GM18909 (cell line): Measurements from ENCODE around the gene AQP6.
"Not testable (repeated sequence)": the region's sequence is repeated elsewhere in the genome, so short reads cannot be mapped to it uniquely, and the experiment has no call there.

Experiments used
- ATAC-seq: cut with Tn5 transposase; IDR thresholded peaks from one replicate; pipeline ENCODE4 v1.9.1; 2021; ENCODE audit warnings: mild to moderate bottlenecking; ENCODE audit not compliant: unreplicated experiment, poor library complexity

AQP6 gene

DNA sequence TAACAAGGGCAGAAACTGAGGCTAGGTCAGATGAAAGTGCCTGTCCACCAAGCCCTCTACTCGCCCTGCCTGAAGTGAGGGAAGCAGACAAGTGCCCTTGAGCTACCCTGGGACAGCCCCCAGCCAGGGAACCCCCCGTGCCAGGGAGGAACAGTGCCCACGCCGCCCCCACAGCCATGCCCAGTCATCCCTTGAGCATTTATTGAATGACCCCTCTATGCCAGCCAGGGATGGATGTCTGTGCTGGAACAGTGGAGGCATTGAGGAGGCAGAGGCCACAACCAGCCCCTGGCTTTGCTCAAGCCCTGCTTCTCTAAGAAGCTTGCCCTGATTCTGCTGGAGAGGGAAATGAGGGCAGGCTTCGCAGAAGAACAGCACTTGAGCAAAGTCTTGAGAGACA is 3.7 kb upstream of the AQP6 start:
- ATAC-seq, result no peak

DNA sequence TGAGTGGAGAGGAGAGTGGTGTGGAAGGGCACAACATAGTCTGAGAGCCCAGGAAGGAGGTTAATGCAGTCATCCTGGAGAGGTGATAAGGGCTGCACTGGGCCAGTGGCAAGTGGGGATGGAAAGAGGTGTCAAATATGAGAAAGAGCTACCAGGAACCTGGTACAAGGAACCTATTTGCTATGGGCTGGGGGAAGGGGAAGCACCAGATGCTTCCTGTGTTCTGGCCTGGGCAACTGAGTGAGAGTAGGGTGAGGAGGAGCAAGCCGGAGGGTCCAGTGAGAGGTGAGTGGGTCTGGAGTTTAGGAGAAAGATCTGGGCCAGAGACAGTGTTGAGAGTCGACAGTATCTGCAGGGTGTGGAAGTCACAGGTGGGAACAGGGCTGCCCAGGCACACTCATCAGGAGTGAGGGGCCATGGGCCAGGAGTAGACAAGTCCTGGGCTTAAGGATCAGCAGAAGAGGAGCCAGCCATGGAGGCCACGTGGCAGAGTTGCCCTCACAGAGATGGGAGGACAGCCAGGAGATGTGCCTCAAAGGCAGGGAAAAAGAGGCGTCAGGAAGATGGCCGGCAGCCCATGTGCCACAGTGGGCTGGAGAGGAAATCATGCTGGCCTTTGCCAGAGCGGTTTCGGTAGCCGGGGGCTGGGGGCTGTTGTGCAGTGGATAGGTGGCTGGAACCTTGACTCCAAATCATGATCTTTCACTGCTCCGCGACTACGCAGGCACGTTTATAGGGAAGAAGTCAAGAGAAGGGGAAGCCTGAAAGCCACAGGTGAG is 2.9 kb upstream of the AQP6 start:
- no peak for ATAC-seq

DNA sequence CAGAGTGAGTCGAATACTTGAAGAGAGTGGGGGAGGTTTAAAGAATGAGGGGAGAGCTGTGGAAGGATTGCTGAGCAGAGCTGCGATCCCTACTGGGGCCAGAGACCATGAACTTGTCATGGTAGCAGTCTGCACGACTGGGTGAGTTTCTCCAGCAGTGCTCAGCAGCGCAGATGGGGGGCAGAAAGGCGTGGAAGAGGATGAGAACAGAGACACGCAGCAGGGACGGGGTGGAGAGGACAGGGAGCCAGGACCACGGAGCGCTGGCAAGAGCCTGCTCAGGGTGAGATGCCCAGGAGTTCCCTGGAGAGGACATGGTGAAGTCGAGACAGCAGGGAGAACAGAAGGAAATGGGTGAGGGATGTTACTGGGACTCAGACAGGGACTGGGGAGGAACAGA is 2.1 kb upstream of the AQP6 start:
- ATAC-seq, result no peak

DNA sequence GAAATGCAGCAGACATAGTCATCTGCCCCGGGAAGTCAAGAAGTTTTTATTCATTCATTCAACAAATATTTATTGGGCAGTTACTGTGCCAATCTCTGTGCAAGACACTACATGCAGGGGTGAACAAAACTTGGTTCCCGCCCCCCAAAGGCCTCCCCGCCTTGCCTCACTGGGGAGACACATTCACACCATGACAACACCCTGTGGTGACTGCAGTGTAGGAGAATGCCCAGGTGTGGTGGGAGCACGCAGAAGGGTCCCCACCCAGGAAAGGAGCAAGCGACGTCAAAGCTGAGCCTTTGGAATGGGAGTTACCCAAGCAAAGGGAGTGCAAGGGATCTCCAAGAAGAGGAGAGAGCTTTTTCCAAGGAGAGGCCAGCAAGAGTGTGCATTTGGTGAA is 1.6 kb upstream of the AQP6 start:
- ATAC-seq, result no peak

DNA sequence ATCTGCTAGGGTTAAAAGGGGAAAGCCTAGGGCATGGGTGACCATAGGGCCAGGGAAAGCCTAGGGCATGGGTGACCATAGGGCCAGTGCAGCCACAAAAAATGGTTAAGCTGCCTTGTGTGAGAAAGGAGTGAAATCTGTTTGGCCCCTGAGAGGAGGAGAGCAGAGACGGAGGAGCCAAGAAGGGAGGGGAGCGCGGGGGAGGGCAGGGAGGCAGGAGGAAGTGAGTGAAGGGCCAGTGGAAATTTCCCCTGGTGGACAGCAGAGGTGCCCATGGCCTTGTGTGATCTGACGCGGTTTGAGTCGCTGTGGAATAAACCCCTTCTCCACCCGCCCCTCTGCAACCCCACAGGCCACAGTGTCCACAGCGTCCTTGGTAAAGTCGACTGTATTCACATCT is 618 bp upstream of the AQP6 start:
- ATAC-seq, result no peak

DNA sequence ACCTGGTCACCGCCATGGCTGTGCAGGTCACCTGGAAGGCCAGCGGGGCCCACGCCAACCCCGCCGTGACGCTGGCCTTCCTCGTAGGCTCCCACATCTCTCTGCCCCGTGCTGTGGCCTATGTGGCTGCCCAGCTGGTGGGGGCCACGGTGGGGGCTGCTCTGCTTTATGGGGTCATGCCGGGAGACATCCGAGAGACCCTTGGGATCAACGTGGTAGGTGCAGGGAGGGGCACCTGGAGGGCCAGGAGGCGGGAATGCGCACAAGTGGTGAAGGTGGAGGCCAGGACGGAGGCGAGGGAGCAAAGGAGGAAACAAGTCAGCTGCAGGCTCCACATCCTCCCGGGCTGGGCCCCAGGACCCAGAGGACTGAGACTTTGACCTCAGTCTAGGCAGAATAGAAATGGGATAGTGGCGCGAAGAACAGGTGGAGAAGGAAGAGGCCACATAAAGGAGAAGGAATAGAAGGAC is 649 bp downstream of the AQP6 start:
- ATAC-seq, result no peak

DNA sequence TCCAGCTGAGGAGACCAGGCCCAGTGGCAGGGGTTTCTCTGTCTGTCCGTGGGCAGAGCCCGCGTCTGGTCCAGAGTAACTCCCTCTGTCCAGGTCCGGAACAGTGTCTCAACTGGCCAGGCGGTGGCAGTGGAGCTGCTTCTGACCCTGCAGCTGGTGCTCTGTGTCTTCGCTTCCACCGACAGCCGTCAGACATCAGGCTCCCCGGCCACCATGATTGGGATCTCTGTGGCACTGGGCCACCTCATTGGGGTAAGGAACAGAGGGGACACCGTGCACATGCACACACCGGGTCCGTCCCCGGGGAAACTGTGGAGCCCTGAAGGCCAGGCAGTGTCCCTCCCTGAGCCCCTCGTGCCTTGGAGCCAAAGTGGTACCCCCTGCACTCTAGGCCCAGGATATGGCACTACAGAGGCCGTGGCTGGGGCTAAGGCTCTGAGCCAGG is 1.5 kb downstream of the AQP6 start:
- no peak for ATAC-seq

DNA sequence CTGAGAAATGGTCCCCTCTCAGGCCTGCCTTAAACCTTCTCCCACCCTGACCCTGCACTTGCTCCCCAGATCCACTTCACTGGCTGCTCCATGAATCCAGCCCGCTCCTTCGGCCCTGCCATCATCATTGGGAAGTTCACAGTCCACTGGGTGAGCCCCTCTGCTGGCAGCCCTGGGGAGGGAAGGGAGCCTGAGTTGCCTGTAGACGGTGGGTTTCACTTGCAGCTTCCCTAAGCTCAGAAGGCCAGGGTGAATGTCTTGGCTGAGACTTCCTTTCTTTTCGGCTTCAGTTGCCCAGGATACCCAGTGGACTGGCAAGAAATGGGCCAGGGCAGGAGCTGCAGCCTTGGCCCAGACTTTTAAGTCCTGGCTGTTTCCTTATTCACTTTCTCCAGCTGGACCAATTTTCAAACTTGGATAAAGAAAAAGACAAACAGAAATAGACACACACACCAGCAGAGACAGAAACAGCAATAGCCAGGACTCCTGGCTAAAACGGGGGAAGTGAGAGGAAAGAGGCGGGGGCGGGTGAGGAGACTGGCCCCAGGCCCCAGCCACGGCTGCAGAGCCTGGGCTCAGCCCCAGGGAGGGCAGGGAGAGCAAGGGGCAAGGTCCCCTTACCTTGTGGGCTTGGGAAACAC is 2.0 kb downstream of the AQP6 start:
- no peak for ATAC-seq

DNA sequence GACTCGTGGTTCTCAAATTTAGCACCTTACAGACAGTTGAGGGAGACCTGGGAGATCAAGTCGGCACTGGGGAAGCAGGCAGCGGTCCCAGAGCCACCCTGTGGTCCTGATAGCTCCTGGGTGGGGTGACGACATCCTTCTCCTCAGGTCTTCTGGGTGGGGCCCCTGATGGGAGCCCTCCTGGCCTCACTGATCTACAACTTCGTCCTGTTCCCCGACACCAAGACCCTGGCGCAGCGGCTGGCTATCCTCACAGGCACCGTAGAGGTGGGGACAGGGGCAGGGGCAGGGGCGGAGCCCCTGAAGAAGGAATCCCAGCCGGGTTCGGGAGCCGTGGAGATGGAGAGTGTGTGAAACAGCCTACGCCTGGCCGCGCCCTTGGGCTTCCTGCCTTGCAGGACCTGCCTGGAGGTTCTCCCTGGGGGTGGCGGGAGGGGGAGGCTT is 2.6 kb downstream of the AQP6 start:
- ATAC-seq, result no peak

DNA sequence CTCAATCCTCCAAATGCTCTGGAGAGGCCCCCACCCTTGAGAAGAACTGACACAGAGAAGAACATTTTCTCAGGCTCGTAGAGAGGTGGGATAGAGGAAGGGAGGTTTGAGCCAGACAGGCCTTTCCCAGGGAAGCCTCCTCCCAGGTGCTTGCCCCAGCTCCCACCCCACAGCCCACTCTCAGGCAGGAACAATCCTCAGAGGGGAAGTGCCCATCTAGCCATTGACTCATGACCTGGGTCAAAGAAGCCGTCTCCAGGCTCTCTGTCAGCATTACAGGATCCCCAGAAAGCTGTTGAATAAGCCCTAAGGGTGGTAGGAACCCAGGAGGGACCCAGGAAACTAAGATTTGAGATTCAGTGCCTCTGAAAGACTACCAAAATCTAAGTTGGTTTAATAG is 3.8 kb downstream of the AQP6 start:
- no peak for ATAC-seq

DNA sequence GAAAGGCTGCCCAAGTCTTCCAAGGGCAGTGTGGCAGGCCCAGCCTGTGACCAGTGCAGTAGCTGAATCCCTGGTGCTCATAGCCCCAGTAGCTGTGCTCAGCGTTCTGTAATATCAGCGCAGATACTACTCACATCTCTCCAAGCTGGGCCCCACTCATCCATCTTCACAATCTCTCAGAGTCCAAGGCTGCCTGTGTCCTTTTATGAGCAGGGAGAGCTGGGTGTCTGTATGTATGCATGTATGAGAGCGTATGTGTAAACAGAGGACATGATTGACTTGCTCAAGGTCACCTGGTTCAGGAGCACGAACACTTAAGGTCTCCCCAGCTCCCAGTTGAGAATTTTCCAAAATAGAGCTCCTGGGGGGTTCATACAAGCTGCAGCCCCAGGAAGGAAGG is 5.4 kb downstream of the AQP6 start:
- no peak for ATAC-seq

DNA sequence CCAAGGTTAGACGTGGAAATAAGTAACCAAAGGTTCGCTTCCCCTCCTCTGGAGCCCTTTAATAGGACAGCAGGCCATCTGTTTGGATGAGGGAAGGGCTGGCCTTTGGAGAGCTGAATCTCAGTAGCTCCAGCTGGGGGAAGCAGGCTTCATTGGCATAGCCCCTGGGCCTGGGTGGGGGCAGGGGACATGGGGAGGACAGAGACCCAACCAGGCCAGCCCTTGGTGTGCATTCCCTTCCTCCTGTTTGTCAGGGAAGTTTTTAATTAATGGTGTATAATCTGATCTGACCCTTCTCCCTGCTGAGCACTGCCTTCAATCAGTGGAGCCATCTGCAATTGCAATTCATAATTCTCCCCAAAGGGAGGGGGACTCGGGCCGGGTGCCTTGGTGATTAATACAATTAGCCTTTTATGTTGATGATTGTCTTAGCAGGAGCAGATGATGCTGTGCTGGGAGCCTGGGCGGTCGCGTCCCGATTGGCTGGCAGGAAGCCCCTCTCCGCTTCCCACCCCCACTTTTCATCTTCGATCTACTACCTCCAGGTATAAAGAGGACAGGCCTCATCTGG is 6.4 kb downstream of the AQP6 start:
- no peak for ATAC-seq

DNA sequence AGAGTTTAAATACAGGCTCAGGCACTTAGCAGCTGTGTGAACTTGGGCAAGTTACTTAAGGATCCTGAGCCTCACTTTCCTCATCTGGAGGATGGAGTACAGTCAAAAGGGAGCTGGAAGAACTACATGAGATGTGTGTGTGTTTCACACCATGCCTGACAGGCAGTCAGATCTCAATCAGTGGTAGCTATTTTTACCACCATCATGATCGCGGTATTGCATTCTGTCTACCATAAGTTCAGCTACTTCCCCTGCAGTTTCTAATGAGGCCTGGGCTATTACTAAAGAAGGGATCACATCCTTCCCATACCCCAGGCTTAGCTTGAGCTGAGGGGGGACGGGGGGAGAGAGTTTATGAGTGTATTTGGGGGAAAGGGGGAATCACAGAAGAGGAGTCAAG is 7.0 kb downstream of the AQP6 start:
- ATAC-seq, result no peak

DNA sequence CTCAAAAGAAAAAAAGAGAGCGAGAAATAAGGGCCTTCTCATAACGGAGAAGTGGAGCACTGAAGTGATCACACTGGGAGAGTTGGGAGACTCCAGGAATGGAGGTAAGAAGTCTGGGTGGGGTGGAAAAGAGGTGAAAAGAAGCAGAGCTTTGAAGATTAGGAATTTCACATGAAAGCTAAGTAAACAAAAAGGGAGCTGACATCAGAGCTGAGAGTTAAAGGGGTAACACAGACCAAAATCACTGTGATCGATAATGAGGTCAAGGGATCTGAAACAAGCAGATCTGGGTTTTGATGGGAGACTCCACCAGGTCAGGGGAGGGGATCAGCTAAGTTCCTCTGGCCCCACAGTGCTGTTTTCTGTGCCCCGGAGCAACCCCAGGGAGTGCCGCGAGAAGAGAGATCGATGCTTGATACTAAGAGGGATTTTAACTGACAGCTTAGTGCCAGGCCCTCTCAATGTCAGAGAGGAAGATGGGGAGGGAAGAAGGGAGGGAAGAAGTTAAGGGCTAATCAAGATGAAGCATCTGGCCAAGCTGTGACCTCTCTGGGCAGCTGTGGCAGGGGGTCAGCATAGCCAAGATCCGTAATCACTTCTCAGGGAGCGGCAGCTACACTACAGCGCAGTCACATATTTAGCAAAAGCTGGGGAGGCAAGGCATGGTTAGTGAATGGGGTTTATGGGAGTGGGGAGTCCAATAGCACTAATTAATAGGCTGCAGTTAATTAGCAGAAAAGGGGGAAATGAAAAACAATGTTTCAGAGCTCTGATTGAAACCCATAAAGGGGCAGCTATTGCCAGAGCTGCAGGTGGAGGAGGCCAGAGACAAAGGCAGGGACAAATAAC is 8.0 kb downstream of the AQP6 start:
- no peak for ATAC-seq

DNA sequence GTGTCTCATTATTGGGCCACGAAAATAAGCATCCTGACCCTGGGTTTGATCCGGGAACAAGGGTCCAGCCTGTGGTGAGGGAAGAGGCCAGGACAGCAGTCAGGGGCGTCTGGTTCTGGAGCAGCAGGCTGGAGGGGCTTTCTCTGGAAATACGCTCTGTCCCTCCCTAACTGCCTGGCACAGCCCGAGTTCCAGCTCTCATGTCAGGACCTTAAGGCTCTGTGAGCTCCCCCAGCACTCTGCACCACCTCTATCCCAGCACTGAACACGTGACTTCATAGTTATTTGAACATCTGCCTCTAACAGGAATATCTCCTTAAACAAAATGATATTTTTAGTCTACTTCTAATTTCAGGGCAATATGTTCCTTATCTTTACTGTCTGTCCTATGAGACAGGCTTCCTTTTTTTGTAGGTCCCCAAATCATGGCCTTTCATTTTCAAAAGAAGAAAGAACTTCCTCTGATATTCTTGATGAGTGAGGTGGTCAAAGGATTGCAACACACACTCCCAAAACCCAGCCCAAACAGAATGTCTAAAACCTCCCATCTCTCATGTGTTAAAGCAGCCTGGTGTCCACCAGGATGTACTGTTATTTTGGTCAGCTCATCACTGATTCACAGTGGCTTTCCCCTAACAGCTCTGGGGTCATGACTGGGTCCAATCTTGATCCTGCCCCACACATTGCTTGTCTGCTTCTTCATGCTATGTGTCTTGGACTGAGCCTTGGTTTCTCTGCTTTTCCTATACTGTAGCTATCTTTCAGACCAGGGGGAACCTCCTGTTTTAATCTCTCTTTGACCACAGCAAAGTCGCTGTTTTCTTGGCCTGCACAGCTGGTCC is 9.7 kb downstream of the AQP6 start:
- no peak for ATAC-seq

DNA sequence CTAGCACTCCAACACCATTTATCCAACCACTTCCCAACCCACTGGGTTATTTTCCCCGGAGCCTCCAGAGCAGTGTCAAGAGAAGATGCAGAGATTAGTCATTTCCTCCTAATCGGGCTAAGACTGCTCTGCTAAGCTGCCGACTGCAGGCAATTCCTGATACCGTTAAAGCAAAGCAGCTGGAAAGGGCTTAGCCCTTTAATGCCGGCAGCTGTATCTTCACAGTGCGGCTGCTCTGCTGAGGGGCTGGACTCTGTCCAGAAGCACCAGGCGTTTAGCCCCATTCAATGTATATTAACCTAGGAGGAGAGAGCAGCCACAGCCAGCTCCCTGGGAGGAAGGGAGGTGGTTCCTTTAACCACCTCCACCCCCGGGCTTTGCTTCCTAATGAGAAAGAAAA is 11.1 kb downstream of the AQP6 start:
- ATAC-seq, result no peak

DNA sequence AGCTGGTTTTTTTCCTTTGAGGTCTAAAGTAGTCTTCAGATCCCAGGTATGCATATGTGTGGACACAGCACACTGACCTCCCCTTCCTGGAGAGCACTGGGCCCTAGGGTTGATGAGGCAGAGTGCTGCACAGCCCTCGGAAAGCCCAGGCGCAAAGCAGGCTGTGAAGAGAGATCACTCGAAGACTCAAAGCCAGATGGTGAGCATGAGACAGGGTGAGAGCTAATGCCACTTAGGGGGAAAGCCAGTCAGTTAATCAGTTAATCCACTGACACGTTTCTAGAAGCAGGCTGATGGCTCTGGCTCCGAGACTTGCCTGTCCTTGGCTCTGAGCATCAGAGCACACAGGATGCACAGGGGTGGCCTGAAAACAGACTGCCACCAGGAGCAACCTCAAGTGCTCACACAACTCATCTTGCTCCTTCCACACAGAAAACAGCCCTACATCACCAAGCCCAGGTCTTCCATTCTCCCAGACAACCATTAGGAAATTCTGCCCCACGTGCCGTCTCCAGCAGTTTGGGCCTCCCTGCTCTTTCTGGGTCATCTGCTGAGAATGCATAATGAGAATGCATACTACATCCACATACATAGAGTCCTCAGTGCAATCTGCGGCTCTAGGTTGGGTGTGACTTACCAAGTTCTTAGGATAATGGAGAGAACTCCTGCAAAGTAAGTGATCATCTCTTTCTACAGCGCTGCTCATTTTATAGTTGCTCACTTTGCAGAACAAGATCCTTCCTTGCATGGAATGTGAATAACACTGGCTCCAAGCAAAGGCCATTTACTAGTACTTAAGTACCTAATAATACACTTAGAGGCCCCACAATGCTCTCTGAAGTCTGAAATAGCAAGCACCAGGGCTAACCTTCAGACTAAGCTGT is 12.0 kb downstream of the AQP6 start:
- ATAC-seq, result no peak

DNA sequence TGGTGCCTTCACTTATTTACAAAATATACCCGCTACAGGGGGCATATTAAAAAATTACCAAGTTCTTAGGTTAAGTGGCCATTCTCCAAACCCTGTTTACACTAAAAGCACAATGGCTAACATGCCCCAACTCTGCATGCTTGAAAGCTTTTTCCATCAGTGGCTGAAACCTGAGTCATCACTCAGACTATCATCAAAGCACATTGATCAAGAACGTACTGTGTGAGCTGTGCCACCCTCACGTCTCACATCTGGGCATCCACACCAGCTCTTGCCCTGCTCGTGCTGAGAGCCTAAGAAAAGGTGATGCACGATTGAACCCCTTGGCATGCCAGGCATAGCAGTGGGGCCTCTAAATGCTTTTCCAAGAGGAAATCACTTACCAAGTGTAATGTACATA is 13.2 kb downstream of the AQP6 start:
- no peak for ATAC-seq

DNA sequence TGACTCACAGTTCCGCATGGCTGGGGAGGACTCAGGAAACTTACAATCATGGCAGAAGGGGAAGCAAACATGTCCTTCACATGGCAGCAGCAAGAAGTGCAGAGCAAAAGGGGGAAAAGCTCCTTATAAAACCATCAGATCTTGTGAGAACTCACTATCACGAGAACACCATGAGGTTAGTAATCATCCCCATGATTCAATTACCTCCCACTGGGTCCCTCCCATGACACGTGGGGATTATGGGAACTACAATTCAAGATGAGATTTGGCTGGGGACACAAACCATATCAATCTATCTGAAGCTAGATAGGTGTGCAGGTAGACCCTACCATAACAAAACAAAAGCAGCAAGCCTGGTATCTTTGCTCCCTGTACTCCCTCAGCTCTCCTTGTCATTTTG is 13.7 kb downstream of the AQP6 start:
- ATAC-seq, result not testable (repeated sequence)
